Osteoblast (primary cell): ENCODE measurements around the gene SORCS2. TPM values are rescaled to one million over a fixed set of nuclear protein-coding genes. Genes with fewer than 3 reads are reported as not detected.

Experiments
- DNase-seq: peaks from one replicate; pipeline ENCODE4 v3.0.0; 2011; ENCODE audit warnings: low spot score, mixed read lengths; ENCODE audit not compliant: insufficient read length; ENCODE audit errors: missing footprints
- H2AFZ ChIP-seq: 2 replicates; pipeline ENCODE4 v1.6.0; 2011; ENCODE audit warnings: mild to moderate bottlenecking, low read length
- H3K27ac ChIP-seq: 2 replicates; pipeline ENCODE4 v1.5.1; 2011; ENCODE audit warnings: mild to moderate bottlenecking, low read depth, low read length, moderate library complexity
- H3K27me3 ChIP-seq: 2 replicates; pipeline ENCODE4 v1.6.0; 2012; ENCODE audit warnings: mild to moderate bottlenecking, control low read depth, inconsistent platforms, low read length, moderate library complexity; ENCODE audit not compliant: insufficient read depth
- H3K36me3 ChIP-seq: 2 replicates; pipeline ENCODE4 v1.5.1; 2011; ENCODE audit warnings: mild to moderate bottlenecking, low read length, control low read depth, moderate library complexity; ENCODE audit not compliant: insufficient read depth
- H3K4me1 ChIP-seq: 2 replicates; pipeline ENCODE4 v1.5.1; 2011; ENCODE audit warnings: mild to moderate bottlenecking, low read length, control low read depth, moderate library complexity; ENCODE audit not compliant: insufficient read depth
- H3K4me2 ChIP-seq: 2 replicates; pipeline ENCODE4 v1.6.0; 2011; ENCODE audit warnings: mild to moderate bottlenecking, low read length; ENCODE audit not compliant: insufficient read depth
- H3K4me3 ChIP-seq: fragments of 200-600 bp; sonication (generic); 3 replicates; pipeline ENCODE4 v1.5.1; 2012; ENCODE audit warnings: mild to moderate bottlenecking, low read length, inconsistent platforms; ENCODE audit not compliant: insufficient read depth
- H3K79me2 ChIP-seq: 2 replicates; pipeline ENCODE4 v1.6.0; 2012; ENCODE audit warnings: mild to moderate bottlenecking, low read length, control low read depth, inconsistent platforms; ENCODE audit not compliant: insufficient read depth
- H3K9me3 ChIP-seq: 2 replicates; pipeline ENCODE4 v1.5.1; 2011; ENCODE audit warnings: low read depth, low read length, control low read depth
- H4K20me1 ChIP-seq: 2 replicates; pipeline ENCODE4 v1.6.0; 2012; ENCODE audit warnings: mild to moderate bottlenecking, low read length, control low read depth; ENCODE audit not compliant: insufficient read depth
- CTCF ChIP-seq: IDR thresholded peaks from 2 replicates; pipeline ENCODE4 v1.5.1; 2011; ENCODE audit warnings: mild to moderate bottlenecking, low read depth, low read length, moderate library complexity; ENCODE audit errors: extremely low read depth
- total RNA-seq: library from RNA; depleted of rRNA; stranded (reverse); fragments of >200 nt; gene quantifications from 2 replicates; pipeline ENCODE4 v1.2.3, GENCODE V29; 2012

SORCS2 gene
- total RNA-seq, 1 donor, result 9.0 TPM

- TF ChIP-seq CTCF, result no peak
- Histone ChIP-seq H3K27me3 (peaks cover 42% of the 10 kb centered on the region), H3K79me2 (no peaks in the 10 kb centered on the region)
Measured at GRCh38 chr4:7304436-7304835, 112.1 kb downstream of the SORCS2 start.

GRCh38 chr4:7306021-7306965 is 114.0 kb downstream of the SORCS2 start:
- H3K4me3 ChIP-seq, result no peak overlapping the region
- H3K4me2 ChIP-seq, result no peak overlapping the region
- no peak for TF ChIP-seq CTCF
- H3K36me3 ChIP-seq, result no peaks in the 10 kb centered on the region
- no peak overlapping the region for H3K27ac ChIP-seq
- H2AFZ ChIP-seq, result no peak overlapping the region
- no peaks in the 10 kb centered on the region for H3K79me2 ChIP-seq
- H3K4me1 ChIP-seq, result no peaks in the 10 kb centered on the region
- peaks cover 54% of the 10 kb centered on the region for H3K27me3 ChIP-seq
- DNase-seq, result peak; percentile 58
- no peaks in the 10 kb centered on the region for H3K9me3 ChIP-seq
- H4K20me1 ChIP-seq, result no peaks in the 10 kb centered on the region

More at GRCh38 chr4:7304436-7304835, 112.1 kb downstream of the SORCS2 start:
- no peaks in the 10 kb centered on the region for H3K9me3 ChIP-seq
- no peak overlapping the region for H3K27ac ChIP-seq
- DNase-seq, result no peak
- no peaks in the 10 kb centered on the region for H4K20me1 ChIP-seq
- H3K4me1 ChIP-seq, result no peaks in the 10 kb centered on the region
- no peak overlapping the region for H3K4me3 ChIP-seq
- no peaks in the 10 kb centered on the region for H3K36me3 ChIP-seq
- H2AFZ ChIP-seq, result no peak overlapping the region
- no peak overlapping the region for H3K4me2 ChIP-seq

GRCh38 chr4:7306986-7307385 is 114.6 kb downstream of the SORCS2 start:
- Histone ChIP-seq H3K4me1 (no peaks in the 10 kb centered on the region), H3K27me3 (peaks cover 50% of the 10 kb centered on the region), H3K27ac (no peak overlapping the region), H4K20me1 (no peaks in the 10 kb centered on the region), H3K79me2 (no peaks in the 10 kb centered on the region), H3K36me3 (no peaks in the 10 kb centered on the region), H2AFZ (no peak overlapping the region), H3K9me3 (no peaks in the 10 kb centered on the region), H3K4me3 (no peak overlapping the region), H3K4me2 (no peak overlapping the region)
- peak; percentile 75 for DNase-seq
- TF ChIP-seq CTCF, result no peak

GRCh38 chr4:7307394-7308099 is 115.2 kb downstream of the SORCS2 start:
- peaks cover 51% of the 10 kb centered on the region for H3K27me3 ChIP-seq
- no peak for TF ChIP-seq CTCF
- H3K4me2 ChIP-seq, result no peak overlapping the region
- H3K9me3 ChIP-seq, result no peaks in the 10 kb centered on the region
- H3K36me3 ChIP-seq, result no peaks in the 10 kb centered on the region
- no peaks in the 10 kb centered on the region for H4K20me1 ChIP-seq
- no peaks in the 10 kb centered on the region for H3K79me2 ChIP-seq
- no peaks in the 10 kb centered on the region for H3K4me1 ChIP-seq
- H2AFZ ChIP-seq, result no peak overlapping the region
- peak; percentile 77 for DNase-seq
- no peak overlapping the region for H3K27ac ChIP-seq
- no peak overlapping the region for H3K4me3 ChIP-seq
